Stimulated activated CD4-positive, alpha-beta T cell treated with anti-CD3 and anti-CD28 coated beads, Interleukin-4, amount 100 ng/mL, for 1 hour (primary cell): ENCODE results near the gene WWOX.

ENCODE experiments used
- DNase-seq: peaks from one replicate; pipeline ENCODE4 v3.0.0-alpha.2; 2020

WWOX gene

GRCh38 chr16:78483124-78483992, 383.9 kb downstream of the WWOX start:
- DNase-seq = no peak

DNA sequence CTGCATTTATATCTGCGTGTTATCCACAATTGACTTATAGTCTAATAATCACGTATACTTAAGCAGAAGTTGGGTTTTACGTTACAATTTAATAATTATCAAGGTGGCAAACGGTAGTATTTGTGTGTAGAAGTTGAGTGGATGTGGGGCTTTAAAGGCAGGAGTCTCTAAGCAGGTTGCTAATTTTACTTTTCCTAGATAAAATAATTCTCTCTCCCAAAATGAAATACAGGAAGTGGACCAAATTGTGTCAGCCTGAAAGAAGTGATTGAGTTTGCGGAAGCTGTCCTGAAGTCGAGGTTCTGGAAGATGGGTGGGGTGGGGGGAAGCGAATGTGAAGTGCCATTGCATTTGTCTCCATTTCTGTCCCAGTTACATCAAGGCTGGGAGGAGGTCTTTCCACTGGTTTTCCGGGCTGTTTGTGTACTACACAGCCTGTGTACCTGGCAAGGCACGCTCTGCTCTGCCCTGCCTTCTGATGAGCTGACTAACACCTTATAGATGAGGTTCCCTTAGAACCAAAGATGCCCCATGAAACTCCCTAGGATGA, 385.1 kb downstream of the WWOX start:
- DNase-seq = no peak

GRCh38 chr16:78485188-78485916, 385.9 kb downstream of the WWOX start:
- no peak for DNase-seq

DNA sequence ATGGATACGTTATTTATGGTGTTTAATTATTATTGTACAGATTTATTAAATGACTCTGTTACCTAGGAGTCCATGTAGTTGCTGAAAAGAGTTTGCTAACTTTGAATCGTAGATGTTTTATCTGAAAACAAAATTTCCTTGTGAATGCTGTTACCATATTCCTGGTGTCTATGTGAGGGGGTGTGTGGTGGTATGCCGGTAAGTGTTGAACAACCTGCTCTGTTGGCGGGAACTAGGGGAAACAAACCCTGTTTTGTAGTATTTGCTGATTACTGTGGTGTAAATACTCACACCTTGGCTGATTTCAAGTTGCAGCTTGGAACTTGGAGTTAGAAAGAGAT, 386.4 kb downstream of the WWOX start:
- no peak for DNase-seq

DNA sequence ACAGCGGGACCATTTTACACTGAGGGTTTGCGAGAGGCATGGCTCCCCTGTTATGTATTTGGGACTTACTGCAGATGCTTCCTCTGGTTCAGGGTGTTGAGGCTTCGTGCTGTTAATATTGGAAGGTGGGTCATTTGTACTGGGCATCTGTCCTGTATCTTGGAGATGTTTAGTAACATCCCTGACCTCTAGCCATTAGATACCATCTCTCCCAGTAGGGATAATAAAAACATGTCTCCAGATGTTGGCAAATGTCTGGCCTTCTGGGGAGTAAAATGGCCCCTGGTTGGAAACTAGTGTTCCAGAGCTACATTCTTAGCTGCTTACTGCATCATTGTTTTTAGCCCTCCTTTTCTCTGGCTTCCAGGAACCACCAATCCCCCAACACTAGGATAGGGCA, 388.0 kb downstream of the WWOX start:
- no peak for DNase-seq

DNA sequence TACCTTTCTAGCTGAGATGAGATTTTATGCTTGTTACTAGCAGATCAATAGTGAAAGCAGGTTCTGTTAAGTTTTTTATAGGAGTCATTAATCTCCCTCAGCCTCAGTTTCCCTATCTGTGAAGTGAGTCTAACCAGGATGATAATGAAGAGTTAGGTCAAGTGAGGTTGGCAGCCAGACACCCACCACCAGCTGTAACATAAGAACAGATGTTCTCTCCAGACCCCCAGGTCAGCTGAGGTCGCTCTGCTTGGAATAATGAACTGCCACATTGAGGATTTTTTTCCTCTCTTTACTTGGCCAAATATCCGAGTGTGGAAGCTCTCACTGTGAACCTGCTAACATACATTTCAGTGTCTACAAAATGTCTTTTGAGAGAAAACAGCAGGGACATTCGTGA, 389.6 kb downstream of the WWOX start:
- no peak for DNase-seq

- no peak for DNase-seq
Measured at GRCh38 chr16:78489631-78490030, 390.2 kb downstream of the WWOX start.

GRCh38 chr16:78490431-78490830, 391.0 kb downstream of the WWOX start:
- DNase-seq = no peak

DNA sequence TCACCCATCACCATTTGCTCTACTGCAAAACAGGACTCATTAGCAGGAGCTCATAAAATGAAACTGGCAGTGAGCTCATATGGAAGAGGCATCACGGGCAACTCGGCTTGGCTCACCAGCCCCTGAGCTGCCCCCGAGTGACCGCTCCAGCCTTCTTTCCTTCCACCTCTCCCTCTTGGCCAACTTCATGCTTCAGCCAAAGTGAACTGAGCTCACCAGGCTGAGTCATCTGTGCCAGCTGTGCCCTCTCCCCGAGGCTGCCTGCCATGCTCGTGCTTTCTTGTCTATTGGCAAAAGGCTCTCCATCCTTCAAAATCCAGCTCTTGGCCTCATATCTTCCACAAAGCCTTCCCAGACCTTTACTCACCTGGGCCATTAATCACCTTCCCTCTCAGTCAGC, 391.4 kb downstream of the WWOX start:
- no peak for DNase-seq

DNA sequence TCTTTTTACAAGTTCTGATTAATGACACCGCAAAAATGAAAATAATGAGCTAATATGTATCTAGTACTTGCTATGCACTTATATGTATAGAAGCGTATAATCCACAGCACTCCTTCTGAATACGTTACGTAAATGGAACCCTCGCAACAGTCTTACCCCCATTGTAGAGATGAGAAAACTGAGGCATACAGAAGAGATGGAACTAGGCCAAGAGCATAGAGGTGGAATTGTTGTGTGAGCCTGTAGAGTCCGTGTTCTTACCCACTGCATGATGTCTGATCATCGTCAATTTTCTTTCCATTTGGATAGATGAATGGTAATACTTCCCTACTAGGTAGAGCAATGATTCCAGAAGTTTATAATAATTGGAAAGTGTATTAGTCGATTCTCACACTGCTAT, 394.1 kb downstream of the WWOX start:
- DNase-seq = no peak

- DNase-seq = no peak
Measured at GRCh38 chr16:78494105-78494504, 394.7 kb downstream of the WWOX start.

- no peak for DNase-seq
Measured at GRCh38 chr16:78494674-78495073, 395.2 kb downstream of the WWOX start.

DNA sequence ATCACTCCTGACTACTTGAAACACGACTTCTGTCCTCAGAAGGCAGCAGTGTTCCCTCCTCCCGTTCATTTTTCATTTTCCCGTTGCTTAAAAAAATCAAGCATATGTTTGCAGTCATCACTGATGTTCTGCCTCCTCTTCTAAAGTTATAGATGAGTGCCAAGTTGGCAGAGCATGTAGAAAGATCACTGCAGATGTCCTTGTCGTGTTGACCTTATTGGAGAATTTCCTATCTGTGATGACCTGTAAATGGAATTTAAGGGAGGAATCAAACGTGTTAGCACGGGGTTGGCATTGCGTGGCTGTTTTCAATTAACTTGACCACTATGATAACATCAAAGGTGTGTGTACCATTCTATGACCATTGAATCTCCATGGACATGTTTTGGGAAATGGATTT, 396.7 kb downstream of the WWOX start:
- no peak for DNase-seq

GRCh38 chr16:78499399-78499798, 399.9 kb downstream of the WWOX start:
- DNase-seq = no peak

- DNase-seq = no peak
Measured at GRCh38 chr16:78500659-78501270, 401.3 kb downstream of the WWOX start.

DNA sequence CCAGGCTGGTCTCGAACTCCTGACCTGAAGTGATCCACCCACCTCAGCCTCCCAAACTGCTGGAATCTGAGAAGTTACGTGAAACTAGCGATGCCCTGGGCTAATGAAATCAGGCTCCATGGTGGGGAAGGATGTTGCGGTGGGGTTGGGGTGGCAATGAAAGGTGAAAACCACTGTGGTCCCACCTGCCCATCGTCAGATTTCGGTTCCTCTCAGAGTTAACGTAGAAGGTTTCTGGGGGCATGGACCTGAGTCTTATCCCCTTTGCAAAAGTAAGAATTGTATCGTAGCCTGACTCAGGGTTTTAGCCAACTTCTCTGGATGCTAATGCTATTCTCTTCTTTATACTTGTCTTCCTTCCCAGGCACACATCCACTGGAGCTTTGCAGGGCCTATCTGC, 402.3 kb downstream of the WWOX start:
- no peak for DNase-seq

- no peak for DNase-seq
Measured at GRCh38 chr16:78502812-78503350, 403.4 kb downstream of the WWOX start.

- peak; percentile 4 for DNase-seq
Measured at GRCh38 chr16:78503602-78504001, 404.1 kb downstream of the WWOX start.

- no peak for DNase-seq
Measured at GRCh38 chr16:78504401-78504851, 405.0 kb downstream of the WWOX start.

DNA sequence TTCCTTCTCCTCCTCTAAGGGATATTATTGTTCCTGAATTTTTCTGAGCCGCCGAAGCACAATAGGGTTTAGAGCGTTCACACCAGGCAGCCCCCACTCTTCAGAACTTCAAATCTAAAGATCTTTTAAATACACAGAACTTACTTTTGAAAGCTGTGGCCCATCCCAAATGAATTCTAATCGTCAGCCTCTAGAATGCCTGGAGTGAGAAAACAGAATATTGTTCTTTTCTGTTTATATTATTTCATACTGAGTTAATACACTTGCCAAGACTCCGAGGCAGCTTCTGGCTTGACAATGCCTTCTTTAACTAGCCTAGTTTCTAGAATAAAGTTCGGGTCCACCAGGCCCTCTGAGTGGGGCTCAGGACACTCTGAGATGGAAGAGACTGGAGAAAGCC, 405.6 kb downstream of the WWOX start:
- no peak for DNase-seq

GRCh38 chr16:78505544-78506366, 406.3 kb downstream of the WWOX start:
- DNase-seq = no peak
